ENCODE measurements around the gene GALNT3. TPM values are rescaled to one million over a fixed set of nuclear protein-coding genes. Genes with fewer than 3 reads are reported as not detected.

The GALNT3 gene
- 0.92 and 1.1 TPM in 2 replicates for total RNA-seq (2014; rRNA removed; shearing (Covaris generic))
- 0.16 and 1.9 TPM in 2 replicates for polyA plus RNA-seq (2014; cell fraction: nucleus; rRNA removed)

DNA sequence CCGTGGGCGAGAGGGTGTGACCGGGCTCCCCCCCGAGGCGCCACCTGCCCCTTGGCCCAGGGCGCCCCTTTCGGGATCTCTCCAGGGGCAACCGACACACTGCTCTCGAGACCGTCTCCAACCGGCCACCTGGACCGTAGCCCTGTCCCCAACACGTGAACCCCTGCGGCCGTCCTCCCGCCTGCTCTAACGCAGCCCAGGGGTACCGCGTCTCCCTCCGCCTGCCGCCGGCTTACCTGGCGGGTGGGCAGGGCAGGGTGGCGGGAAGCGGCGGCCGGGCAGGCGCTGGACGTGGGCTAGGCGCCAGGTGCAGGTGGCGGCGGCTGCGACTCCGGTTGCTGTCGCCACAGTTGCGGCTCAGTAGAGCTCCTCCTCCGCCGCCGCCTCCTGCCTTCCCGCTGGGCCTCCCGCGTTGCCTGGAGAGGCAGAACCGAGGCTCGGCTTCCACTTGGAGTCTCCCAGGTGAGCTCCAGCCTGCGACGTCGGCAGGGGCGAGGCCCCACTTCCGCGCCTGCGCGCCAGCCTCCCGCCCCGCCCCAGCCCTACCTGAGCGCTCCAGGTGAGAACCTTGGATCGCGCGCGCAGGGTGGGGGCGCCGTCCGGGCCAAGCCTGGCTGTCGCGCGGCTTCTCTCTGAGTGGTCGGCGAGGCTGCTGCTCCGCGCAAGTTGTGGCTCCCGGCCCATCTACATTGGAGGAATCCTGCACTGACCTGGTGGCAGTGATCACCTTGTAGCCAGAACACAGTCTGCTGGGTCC is at the start of gene GALNT3:
GALNT3 (minus strand) TSS at position 469 of the 757 bp plus-strand sequence. CDS start 23,547 bp downstream, outside the sequence.
- no peak for DNase-seq (ENCODE audit: extremely low read depth, low read depth)

GRCh38 chr2:165843351-165843750 is 49.3 kb upstream of the GALNT3 start:
- no peak for DNase-seq (ENCODE audit: extremely low read depth, low read depth)

GRCh38 chr2:165840333-165840958 is 46.4 kb upstream of the GALNT3 start:
- DNase-seq (ENCODE audit: extremely low read depth, low read depth) = no peak

DNA sequence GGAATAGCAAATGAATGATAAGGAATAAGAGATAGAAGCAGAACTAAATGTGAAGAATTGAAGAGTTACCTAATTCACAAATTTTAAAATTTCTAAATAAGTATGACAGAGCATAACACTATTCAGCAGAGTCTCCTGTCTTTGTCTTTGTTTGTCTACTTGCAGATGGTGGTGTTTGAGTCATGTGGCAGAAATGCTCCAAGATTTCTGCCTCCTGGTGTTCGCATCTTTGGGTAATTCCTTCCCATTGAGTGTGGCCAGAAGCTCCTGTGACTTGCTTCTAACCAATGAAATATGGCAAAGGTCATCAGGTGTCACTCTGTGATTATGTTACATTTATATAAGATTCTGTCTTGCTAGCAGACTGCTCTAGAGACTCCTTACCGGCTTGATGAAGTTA is 45.6 kb upstream of the GALNT3 start:
- no peak for DNase-seq (ENCODE audit: extremely low read depth, low read depth)

- DNase-seq (ENCODE audit: extremely low read depth, low read depth) = no peak
Measured at GRCh38 chr2:165837122-165837521, 43.1 kb upstream of the GALNT3 start.

- DNase-seq (ENCODE audit: extremely low read depth, low read depth) = no peak
Measured at GRCh38 chr2:165835363-165835762, 41.3 kb upstream of the GALNT3 start.

DNA sequence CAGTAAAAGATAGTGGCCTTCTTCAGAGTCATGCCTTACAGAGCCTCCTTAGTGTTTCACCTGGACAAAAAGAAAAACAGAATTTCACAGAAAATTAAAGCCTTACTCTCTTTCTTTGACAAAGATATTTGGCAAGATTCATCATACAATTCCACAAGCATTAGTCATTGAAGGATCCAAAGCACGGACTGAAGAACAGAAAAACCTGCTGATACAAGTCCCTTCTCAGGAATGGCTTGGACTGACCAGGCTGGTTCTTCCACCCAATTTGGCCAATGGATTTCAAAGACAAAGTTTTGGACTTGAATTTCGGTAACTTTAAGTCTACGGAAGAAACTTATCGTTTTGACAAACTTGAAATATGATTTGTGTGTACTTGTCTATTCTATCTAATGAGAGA is 39.1 kb upstream of the GALNT3 start:
- no peak for DNase-seq (ENCODE audit: extremely low read depth, low read depth)

DNA sequence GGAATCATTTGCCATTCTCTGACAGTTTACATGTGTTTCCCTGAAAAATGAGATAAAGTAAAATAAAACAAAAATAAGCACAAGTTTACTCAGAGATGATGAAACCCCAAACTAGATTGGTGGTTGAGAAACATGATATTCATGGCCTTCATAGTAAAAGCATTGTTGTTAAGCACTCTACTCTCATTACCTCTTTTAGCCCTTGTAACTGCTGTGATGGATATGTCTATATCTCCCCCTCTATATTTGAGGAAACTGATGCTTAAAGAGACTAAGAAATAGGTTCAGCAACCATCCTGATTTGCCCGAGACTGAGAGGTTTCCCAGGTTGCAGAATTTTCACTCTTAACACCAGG is 33.9 kb upstream of the GALNT3 start:
- DNase-seq (ENCODE audit: extremely low read depth, low read depth) = no peak

- no peak for DNase-seq (ENCODE audit: extremely low read depth, low read depth)
Measured at GRCh38 chr2:165827016-165827920, 33.2 kb upstream of the GALNT3 start.

DNA sequence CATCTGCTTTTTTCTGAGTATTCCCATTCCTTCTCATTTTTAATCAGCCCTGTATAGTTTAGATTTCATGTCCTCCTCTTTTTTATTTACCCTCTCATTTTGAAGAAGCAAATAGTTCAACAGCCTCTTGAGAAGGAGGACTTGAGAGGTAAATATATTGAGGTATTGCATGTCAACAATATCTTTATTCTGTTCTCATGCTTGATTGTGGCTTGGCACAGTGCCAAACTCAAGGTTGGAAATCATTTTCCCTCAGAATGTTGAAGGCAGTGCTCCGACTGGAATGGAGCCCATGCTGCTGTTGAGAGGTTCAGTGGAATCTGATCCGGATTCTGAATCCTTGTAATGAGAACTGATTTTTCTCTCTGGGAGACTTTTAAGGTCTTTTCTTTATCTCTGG is 31.0 kb upstream of the GALNT3 start:
- no peak for DNase-seq (ENCODE audit: extremely low read depth, low read depth)

DNA sequence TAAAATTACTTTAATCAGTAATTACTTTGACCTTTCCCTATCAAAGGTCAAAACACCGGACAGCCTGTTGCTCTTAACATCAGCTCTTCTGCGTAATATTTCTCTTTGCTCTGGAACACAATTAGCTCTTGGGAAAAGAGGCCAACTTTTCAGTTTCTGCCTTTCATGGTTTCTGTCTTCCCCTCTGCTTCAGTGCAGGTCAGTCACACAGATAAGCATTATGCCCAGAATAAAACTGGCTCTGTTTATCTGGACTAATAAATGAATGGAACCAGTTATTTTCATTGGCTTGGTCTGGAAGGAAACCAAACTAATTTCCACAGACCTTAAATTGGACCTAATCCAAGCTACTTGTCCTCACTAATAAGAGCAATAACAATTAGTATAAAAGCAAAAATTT is 26.2 kb upstream of the GALNT3 start:
- no peak for DNase-seq (ENCODE audit: extremely low read depth, low read depth)

DNA sequence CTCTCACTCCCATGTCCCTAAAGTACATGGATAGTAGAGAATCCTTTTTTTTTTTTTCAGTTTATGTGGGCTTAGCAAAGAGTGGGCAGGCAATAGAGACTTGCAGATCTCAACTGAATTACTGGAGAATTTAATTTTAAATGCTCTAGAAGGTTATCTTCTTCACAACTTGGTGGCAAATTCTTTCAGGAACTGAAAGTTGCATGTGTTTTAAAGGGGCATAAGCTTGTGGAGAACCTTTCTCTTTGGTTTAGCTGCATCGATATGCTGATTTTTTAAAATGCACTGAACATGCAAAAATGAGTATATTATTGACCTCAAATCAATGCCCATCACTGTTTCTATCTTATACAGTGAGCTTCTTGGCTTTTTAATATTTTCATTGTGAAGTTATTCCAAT is 24.9 kb upstream of the GALNT3 start:
- no peak for DNase-seq (ENCODE audit: extremely low read depth, low read depth)

- DNase-seq (ENCODE audit: extremely low read depth, low read depth) = no peak
Measured at GRCh38 chr2:165815299-165816141, 21.5 kb upstream of the GALNT3 start.

DNA sequence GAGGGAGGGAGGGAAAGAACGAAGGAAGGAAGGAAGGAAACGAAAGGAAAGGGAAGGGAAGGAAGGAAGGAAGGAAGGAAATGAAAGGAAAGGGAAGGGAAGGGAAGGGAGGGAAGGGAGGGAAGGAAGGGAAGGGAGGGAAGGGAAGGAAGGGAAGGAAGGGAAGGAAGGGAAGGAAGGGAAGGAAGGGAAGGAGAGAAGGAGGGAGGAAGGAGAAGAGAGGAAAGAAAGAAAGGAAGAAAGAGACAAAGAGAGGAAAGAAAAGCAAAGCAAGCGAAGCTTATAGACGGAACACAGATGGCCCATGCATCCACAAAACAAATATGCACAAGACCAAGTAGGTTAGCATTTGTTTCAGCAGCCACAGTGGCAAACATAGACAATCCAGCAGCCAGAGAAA is 20.4 kb upstream of the GALNT3 start:
- DNase-seq (ENCODE audit: extremely low read depth, low read depth) = no peak

GRCh38 chr2:165811592-165812370 is 17.7 kb upstream of the GALNT3 start:
- DNase-seq (ENCODE audit: extremely low read depth, low read depth) = no peak

DNA sequence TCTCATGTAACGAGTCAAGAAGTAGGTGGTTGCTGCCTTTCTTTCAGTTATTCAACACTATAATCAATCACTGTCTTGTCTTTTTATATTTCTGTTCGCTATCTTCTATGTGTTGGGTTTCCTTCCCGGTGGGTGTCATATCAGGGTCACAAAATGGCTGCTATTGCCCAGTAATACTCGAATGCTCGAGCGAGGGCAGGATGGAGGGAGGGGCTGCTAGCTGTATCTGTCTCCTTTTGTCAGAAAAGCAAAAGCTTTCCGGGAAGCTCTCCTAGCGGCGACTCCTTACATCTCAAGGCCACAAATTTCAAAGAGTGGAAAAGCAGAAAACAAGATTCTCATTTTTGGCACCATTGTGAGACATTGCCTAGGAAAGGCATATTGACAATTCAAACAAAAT is 16.4 kb upstream of the GALNT3 start:
- no peak for DNase-seq (ENCODE audit: extremely low read depth, low read depth)

- no peak for DNase-seq (ENCODE audit: extremely low read depth, low read depth)
Measured at GRCh38 chr2:165804719-165805118, 10.7 kb upstream of the GALNT3 start.

GRCh38 chr2:165803123-165803760 is 9.2 kb upstream of the GALNT3 start:
- DNase-seq (ENCODE audit: extremely low read depth, low read depth) = no peak

DNA sequence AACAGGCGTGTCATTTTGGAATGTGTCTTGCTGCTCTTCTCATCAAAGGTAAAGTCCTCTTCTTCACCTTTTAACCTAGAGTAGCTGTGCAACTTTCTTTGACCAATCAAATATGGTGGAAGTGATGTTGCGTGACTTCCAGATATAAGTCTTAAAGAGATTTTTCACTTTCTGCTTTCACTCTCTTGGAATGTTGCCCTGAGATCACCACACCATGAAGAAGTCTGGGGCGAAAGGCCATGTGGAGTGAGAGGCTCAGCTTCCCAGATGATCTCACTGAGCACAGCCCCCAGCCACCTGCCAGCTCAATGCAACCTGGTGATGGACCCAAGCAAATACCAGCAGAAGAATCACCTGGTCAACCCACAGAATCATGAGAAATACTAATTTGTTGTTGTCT is 7.1 kb upstream of the GALNT3 start:
- no peak for DNase-seq (ENCODE audit: extremely low read depth, low read depth)
